HG02610 (cell line): ENCODE data around the gene YBX1.
A peak's percentile ranks its signal among the peaks of the same experiment; 100 is the strongest.

Source experiments
- ATAC-seq: cut with Tn5 transposase; IDR thresholded peaks from one replicate; pipeline ENCODE4 v1.9.1; 2021; ENCODE audit warnings: mild to moderate bottlenecking, moderate library complexity; ENCODE audit not compliant: unreplicated experiment

The YBX1 gene

GRCh38 chr1:42681741-42682483, at the start of gene YBX1:
TSS of gene YBX1 (plus strand) at chr1:42682418. CDS start at chr1:42682566, 148 bp downstream.
- ATAC-seq, result peak; percentile 92

- ATAC-seq, result no peak
These were observed 43.1 kb upstream of the YBX1 start for GRCh38 chr1:42639116-42639515.

- no peak for ATAC-seq
These were observed 36.2 kb upstream of the YBX1 start for GRCh38 chr1:42646056-42646455.

- ATAC-seq, result no peak
These were observed 25.0 kb upstream of the YBX1 start for GRCh38 chr1:42657201-42657600.

GRCh38 chr1:42657981-42658876, 24.0 kb upstream of the YBX1 start, which contains the start of gene PPIH:
TSS of gene PPIH (plus strand) at chr1:42658423. CDS start at chr1:42658447, 24 bp downstream.
- ATAC-seq, result peak; percentile 95

GRCh38 chr1:42658877-42659337, 23.3 kb upstream of the YBX1 start:
- no peak for ATAC-seq

GRCh38 chr1:42660907-42661500, 21.2 kb upstream of the YBX1 start:
- no peak for ATAC-seq

- ATAC-seq, result no peak
These were observed 12.3 kb upstream of the YBX1 start for GRCh38 chr1:42669936-42670335.

- no peak for ATAC-seq
These were observed 11.8 kb upstream of the YBX1 start for GRCh38 chr1:42670425-42670824.

- no peak for ATAC-seq
These were observed 8.0 kb upstream of the YBX1 start for GRCh38 chr1:42674214-42674613.

- no peak for ATAC-seq
These were observed 7.5 kb upstream of the YBX1 start for GRCh38 chr1:42674682-42675081.

- ATAC-seq, result no peak
These were observed 6.8 kb upstream of the YBX1 start for GRCh38 chr1:42675467-42675866.

GRCh38 chr1:42676534-42677087, 5.6 kb upstream of the YBX1 start:
- no peak for ATAC-seq

GRCh38 chr1:42679364-42679983, 2.7 kb upstream of the YBX1 start:
- ATAC-seq, result no peak

- no peak for ATAC-seq
These were observed 2.2 kb upstream of the YBX1 start for GRCh38 chr1:42680055-42680454.

- ATAC-seq, result no peak
These were observed 1.1 kb upstream of the YBX1 start for GRCh38 chr1:42680921-42681683.

- ATAC-seq, result peak; percentile 8
These were observed 193 bp downstream of the YBX1 start for GRCh38 chr1:42682484-42682738.

GRCh38 chr1:42682739-42683531, 717 bp downstream of the YBX1 start:
- peak; percentile 51 for ATAC-seq

- ATAC-seq, result no peak
These were observed 1.9 kb downstream of the YBX1 start for GRCh38 chr1:42684139-42684538.
